LoVo (cell line): ENCODE results near the gene ECHDC3.

Experiments
- DNase-seq: peaks from one replicate; pipeline ENCODE4 v3.0.0-alpha.2; 2016; ENCODE audit warnings: low spot score

The ECHDC3 gene

GRCh38 chr10:11782793-11783557, 40.8 kb downstream of the ECHDC3 start:
- peak; percentile 69 for DNase-seq

GRCh38 chr10:11783558-11783865, 41.3 kb downstream of the ECHDC3 start:
- no peak for DNase-seq

DNA sequence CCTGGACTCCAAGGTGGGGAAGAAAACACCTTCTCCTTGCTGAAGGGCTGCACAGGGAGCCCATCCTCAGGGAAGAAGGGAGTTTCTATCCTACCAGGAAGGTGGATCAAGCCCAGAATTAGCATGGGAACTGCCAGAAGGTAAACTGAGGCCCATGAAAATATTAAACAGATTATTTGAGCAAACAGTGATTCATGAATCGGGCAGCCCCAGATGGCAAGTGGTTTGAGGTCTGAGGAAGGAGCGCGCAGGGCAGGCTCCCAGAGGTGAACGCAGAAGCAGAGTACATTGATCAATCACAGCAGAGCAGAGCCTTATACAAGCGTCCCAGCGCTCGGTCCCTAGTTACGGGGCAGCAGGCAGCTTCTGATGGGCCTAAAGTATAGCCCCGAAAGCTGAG, 45.2 kb downstream of the ECHDC3 start:
- no peak for DNase-seq

- DNase-seq = no peak
Observed at GRCh38 chr10:11787846-11788245, 45.7 kb downstream of the ECHDC3 start.

GRCh38 chr10:11789306-11789705, 47.1 kb downstream of the ECHDC3 start:
- no peak for DNase-seq

- no peak for DNase-seq
Observed at GRCh38 chr10:11789956-11790355, 47.8 kb downstream of the ECHDC3 start.

GRCh38 chr10:11793762-11794479, 51.7 kb downstream of the ECHDC3 start:
- peak; percentile 91 for DNase-seq

GRCh38 chr10:11794566-11794965, 52.4 kb downstream of the ECHDC3 start:
- DNase-seq = peak; percentile 23

- no peak for DNase-seq
Observed at GRCh38 chr10:11795101-11795920, 53.1 kb downstream of the ECHDC3 start.

GRCh38 chr10:11796474-11796873, 54.3 kb downstream of the ECHDC3 start:
- DNase-seq = no peak

GRCh38 chr10:11797281-11797680, 55.1 kb downstream of the ECHDC3 start:
- no peak for DNase-seq

GRCh38 chr10:11797847-11798633, 55.9 kb downstream of the ECHDC3 start:
- no peak for DNase-seq

GRCh38 chr10:11798845-11799735, 56.9 kb downstream of the ECHDC3 start:
- DNase-seq = no peak

DNA sequence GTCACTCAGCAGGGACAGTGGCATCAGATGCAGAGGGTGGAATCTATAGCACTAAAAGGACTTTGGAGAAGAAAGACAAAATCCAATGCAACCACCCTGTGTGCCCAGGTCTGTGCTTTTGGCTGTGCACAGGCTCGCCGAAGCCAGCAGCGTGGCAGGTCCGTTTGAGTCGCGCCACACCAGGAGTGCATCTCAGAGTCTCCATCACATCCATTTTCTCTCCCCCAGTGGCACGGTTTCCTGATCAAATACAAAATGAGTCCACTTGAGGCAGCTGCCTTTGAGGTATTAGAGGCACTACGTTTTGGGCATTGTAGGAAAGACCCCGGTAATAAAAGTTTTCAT, 57.5 kb downstream of the ECHDC3 start:
- DNase-seq = no peak

- no peak for DNase-seq
Observed at GRCh38 chr10:11804336-11804735, 62.2 kb downstream of the ECHDC3 start.

- no peak for DNase-seq
Observed at GRCh38 chr10:11805792-11806191, 63.6 kb downstream of the ECHDC3 start.

GRCh38 chr10:11806706-11807105, 64.5 kb downstream of the ECHDC3 start:
- DNase-seq = no peak

DNA sequence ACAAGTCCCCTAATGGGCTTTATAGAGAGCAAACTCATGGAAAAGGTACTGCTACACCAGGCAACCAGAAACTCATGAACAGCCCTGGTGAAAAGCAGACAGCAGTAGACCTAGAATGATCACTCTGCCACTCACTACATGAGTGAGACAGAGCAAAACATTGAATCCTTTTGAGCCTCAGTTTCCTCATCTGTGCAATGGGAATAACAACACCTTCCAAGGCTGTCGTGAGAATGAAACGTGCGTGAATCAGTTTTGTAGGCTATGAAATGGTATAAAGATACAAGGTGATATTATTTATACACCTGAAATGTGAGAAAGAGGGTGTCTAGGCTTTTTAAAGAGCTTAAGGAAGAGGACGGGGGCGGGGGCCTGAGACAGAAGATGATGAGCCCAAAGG, 66.6 kb downstream of the ECHDC3 start:
- no peak for DNase-seq

DNA sequence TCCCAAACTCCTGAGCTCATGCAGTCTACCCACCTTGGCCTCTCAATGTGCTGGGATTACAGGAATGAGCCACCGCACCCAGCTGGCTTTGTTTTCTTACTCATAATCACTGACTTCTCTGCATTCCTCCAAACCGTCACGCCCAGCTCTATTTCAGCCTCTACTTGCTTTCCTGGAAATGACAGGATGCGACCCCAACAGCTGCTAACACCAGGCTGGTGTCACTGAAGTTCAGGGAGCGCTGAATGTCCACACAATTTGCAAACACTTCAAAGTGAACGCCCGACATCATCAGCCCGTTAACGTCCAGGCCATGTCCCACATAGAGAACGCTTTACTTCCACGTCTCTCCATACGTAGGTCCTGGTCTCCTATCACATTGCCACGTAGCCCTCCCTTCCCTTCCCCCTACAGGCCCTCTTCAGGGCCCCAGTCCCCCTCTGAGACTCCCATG, 68.2 kb downstream of the ECHDC3 start:
- peak; percentile 37 for DNase-seq

- DNase-seq = no peak
Observed at GRCh38 chr10:11810973-11811372, 68.8 kb downstream of the ECHDC3 start.

GRCh38 chr10:11813177-11813576, 71.0 kb downstream of the ECHDC3 start:
- DNase-seq = no peak
